GM15510 (cell line): ENCODE results near the gene RPS6KA1.

Source experiments
- POLR2A ChIP-seq: IDR thresholded peaks from 3 replicates; pipeline ENCODE4 v1.6.1; 2011; ENCODE audit warnings: borderline replicate concordance; ENCODE audit not compliant: insufficient read length; ENCODE audit errors: extremely low read depth

RPS6KA1 gene

GRCh38 chr1:26574018-26574417 is 44.5 kb downstream of the RPS6KA1 start:
- TF ChIP-seq POLR2A = no peak

- TF ChIP-seq POLR2A = no peak
Measured at GRCh38 chr1:26574719-26575251, 45.2 kb downstream of the RPS6KA1 start.

GRCh38 chr1:26575348-26575747 is 45.8 kb downstream of the RPS6KA1 start:
- TF ChIP-seq POLR2A = no peak

- no peak for TF ChIP-seq POLR2A
Measured at GRCh38 chr1:26578167-26578566, 48.6 kb downstream of the RPS6KA1 start.

GRCh38 chr1:26579681-26580111 is 50.1 kb downstream of the RPS6KA1 start:
- no peak for TF ChIP-seq POLR2A

GRCh38 chr1:26580116-26580515 is 50.6 kb downstream of the RPS6KA1 start:
- no peak for TF ChIP-seq POLR2A

- no peak for TF ChIP-seq POLR2A
Measured at GRCh38 chr1:26581287-26581651, 51.7 kb downstream of the RPS6KA1 start.

- no peak for TF ChIP-seq POLR2A
Measured at GRCh38 chr1:26582053-26582835, 52.7 kb downstream of the RPS6KA1 start.

- TF ChIP-seq POLR2A = no peak
Measured at GRCh38 chr1:26582836-26583460, 53.4 kb downstream of the RPS6KA1 start.

- TF ChIP-seq POLR2A = no peak
Measured at GRCh38 chr1:26583646-26584485, 54.3 kb downstream of the RPS6KA1 start.

- no peak for TF ChIP-seq POLR2A
Measured at GRCh38 chr1:26585471-26585870, 55.9 kb downstream of the RPS6KA1 start.

- no peak for TF ChIP-seq POLR2A
Measured at GRCh38 chr1:26593385-26593784, 63.8 kb downstream of the RPS6KA1 start.

GRCh38 chr1:26597629-26598039 is 68.1 kb downstream of the RPS6KA1 start:
- TF ChIP-seq POLR2A = no peak

GRCh38 chr1:26598890-26599289 is 69.3 kb downstream of the RPS6KA1 start:
- TF ChIP-seq POLR2A = no peak

- no peak for TF ChIP-seq POLR2A
Measured at GRCh38 chr1:26602378-26602959, 72.9 kb downstream of the RPS6KA1 start.
